Astrocyte (in vitro differentiated cells and primary cell): ENCODE measurements around the gene ASB6. TPM values are rescaled to one million over a fixed set of nuclear protein-coding genes. Genes with fewer than 3 reads are reported as not detected.

ENCODE experiments used
- DNase-seq: peaks from one replicate; pipeline ENCODE4 v3.0.0-alpha.2; 2010; ENCODE audit warnings: low read depth
- FAIRE-seq: peaks from 2 replicates; lab custom pipeline; 2011; peaks lifted over from hg19 to GRCh38; lab: Jason Lieb, UNC
- H2AFZ ChIP-seq: 2 replicates; pipeline ENCODE4 v1.6.0; 2012; ENCODE audit warnings: low read depth, low read length, inconsistent platforms
- H3K27ac ChIP-seq: 2 replicates; pipeline ENCODE4 v1.5.1; 2011; ENCODE audit warnings: low read depth, low read length, inconsistent platforms
- H3K27me3 ChIP-seq: 2 replicates; pipeline ENCODE4 v1.6.0; 2011; ENCODE audit warnings: low read length, inconsistent platforms; ENCODE audit not compliant: insufficient read depth
- H3K36me3 ChIP-seq: 2 replicates; pipeline ENCODE4 v1.5.1; 2011; ENCODE audit warnings: low read length, inconsistent platforms; ENCODE audit not compliant: insufficient read depth
- H3K4me1 ChIP-seq: 2 replicates; pipeline ENCODE4 v1.5.1; 2011; ENCODE audit warnings: low read length, inconsistent platforms; ENCODE audit not compliant: insufficient read depth
- H3K4me2 ChIP-seq: 2 replicates; pipeline ENCODE4 v1.6.0; 2012; ENCODE audit warnings: low read length, inconsistent platforms
- H3K4me3 ChIP-seq: 2 replicates; pipeline ENCODE4 v1.5.1; 2011; ENCODE audit warnings: low read depth, mild to moderate bottlenecking, low read length, inconsistent platforms; ENCODE audit not compliant: insufficient read depth
- H3K79me2 ChIP-seq: 2 replicates; pipeline ENCODE4 v1.6.0; 2012; ENCODE audit warnings: mild to moderate bottlenecking, low read length, inconsistent platforms; ENCODE audit not compliant: insufficient read depth
- H3K9ac ChIP-seq: 2 replicates; pipeline ENCODE4 v1.6.0; 2012; ENCODE audit warnings: mild to moderate bottlenecking, low read length, inconsistent platforms
- H3K9me3 ChIP-seq: 2 replicates; pipeline ENCODE4 v1.5.1; 2012; ENCODE audit warnings: low read depth, mild to moderate bottlenecking, low read length, inconsistent platforms; ENCODE audit not compliant: insufficient read depth
- H4K20me1 ChIP-seq: 2 replicates; pipeline ENCODE4 v1.6.0; 2012; ENCODE audit warnings: low read length, inconsistent platforms; ENCODE audit not compliant: insufficient read depth
- H3K27ac Mint-ChIP-seq: one replicate; pipeline ENCODE4 v1.8.0; 2021; ENCODE audit warnings: mild to moderate bottlenecking, mixed read lengths; ENCODE audit not compliant: unreplicated experiment
- H3K27me3 Mint-ChIP-seq: one replicate; pipeline ENCODE4 v1.8.0; 2021; ENCODE audit warnings: low read depth, mixed read lengths; ENCODE audit not compliant: unreplicated experiment
- H3K36me3 Mint-ChIP-seq: one replicate; pipeline ENCODE4 v1.8.0; 2021; ENCODE audit warnings: low read depth, mixed read lengths; ENCODE audit not compliant: unreplicated experiment
- H3K4me1 Mint-ChIP-seq: one replicate; pipeline ENCODE4 v1.8.0; 2021; ENCODE audit warnings: low read depth, mixed read lengths; ENCODE audit not compliant: unreplicated experiment
- H3K4me3 Mint-ChIP-seq: one replicate; pipeline ENCODE4 v1.8.0; 2021; ENCODE audit warnings: mild to moderate bottlenecking, moderate library complexity, mixed read lengths; ENCODE audit not compliant: unreplicated experiment
- H3K9me3 Mint-ChIP-seq: one replicate; pipeline ENCODE4 v1.8.0; 2021; ENCODE audit warnings: mild to moderate bottlenecking, mixed read lengths; ENCODE audit not compliant: unreplicated experiment
- EZH2 ChIP-seq: IDR thresholded peaks from 2 replicates; pipeline ENCODE4 v1.6.1; 2012; ENCODE audit warnings: mild to moderate bottlenecking, low read length, inconsistent platforms; ENCODE audit not compliant: insufficient read depth
- total RNA-seq: library from RNA; stranded (reverse); gene quantifications from 2 replicates; pipeline ENCODE4 v1.2.1, GENCODE V29; 2021
- TF ChIP-seq, protein P1 (sequence below): IDR thresholded peaks from 2 replicates; pipeline ENCODE4 v1.5.1; 2011; ENCODE audit warnings: low read depth, mild to moderate bottlenecking, inconsistent platforms, low read length, moderate library complexity; ENCODE audit not compliant: insufficient read depth

Gene ASB6
- total RNA-seq, 1 donor from 2014 or later: 24.3 TPM

DNA sequence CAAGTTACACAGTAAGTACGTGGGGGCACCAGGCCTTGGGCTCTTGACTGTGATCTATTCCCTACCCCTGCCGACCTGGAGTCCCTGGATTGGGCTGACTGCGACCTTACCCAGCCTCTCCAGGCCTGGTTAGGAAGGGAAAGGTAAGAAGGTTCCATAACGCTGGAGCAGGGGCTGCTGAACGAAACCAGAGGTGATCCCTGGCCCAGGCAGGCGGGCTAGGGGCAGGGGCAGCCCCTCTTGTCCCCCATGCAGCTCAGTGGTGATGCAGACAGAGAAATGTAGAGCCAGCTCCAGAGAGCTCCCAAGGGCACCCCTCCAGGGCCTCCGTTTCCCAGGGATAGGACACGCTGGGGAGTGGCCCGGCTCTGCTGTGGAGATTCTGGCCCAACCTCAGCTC, 37.6 kb upstream of the ASB6 start:
- Histone ChIP-seq H3K9ac (no peak overlapping the region), H3K4me2 (no peak overlapping the region), H3K9me3 (no peaks in the 10 kb centered on the region), H4K20me1 (no peaks in the 10 kb centered on the region), H3K4me1 (no peaks in the 10 kb centered on the region), H3K79me2 (no peaks in the 10 kb centered on the region), H3K27ac (no peak overlapping the region), H3K27me3 (peaks cover 33% of the 10 kb centered on the region), H3K4me3 (no peak overlapping the region), H3K36me3 (no peaks in the 10 kb centered on the region), H2AFZ (no peak overlapping the region)
- no peaks in the 10 kb centered on the region for H3K9me3 Mint-ChIP-seq
- no peak overlapping the region for H3K27ac Mint-ChIP-seq
- H3K36me3 Mint-ChIP-seq: no peaks in the 10 kb centered on the region
- DNase-seq (no peak), FAIRE-seq (no peak)
- H3K4me1 Mint-ChIP-seq: no peaks in the 10 kb centered on the region
- no peak overlapping the region for H3K4me3 Mint-ChIP-seq
- no peak for TF ChIP-seq EZH2
- TF ChIP-seq, protein P1, sequence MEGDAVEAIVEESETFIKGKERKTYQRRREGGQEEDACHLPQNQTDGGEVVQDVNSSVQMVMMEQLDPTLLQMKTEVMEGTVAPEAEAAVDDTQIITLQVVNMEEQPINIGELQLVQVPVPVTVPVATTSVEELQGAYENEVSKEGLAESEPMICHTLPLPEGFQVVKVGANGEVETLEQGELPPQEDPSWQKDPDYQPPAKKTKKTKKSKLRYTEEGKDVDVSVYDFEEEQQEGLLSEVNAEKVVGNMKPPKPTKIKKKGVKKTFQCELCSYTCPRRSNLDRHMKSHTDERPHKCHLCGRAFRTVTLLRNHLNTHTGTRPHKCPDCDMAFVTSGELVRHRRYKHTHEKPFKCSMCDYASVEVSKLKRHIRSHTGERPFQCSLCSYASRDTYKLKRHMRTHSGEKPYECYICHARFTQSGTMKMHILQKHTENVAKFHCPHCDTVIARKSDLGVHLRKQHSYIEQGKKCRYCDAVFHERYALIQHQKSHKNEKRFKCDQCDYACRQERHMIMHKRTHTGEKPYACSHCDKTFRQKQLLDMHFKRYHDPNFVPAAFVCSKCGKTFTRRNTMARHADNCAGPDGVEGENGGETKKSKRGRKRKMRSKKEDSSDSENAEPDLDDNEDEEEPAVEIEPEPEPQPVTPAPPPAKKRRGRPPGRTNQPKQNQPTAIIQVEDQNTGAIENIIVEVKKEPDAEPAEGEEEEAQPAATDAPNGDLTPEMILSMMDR: no peak
- H3K27me3 Mint-ChIP-seq: peaks cover 52% of the 10 kb centered on the region

GRCh38 chr9:129678844-129679243, 36.9 kb upstream of the ASB6 start:
- no peaks in the 10 kb centered on the region for H3K4me1 Mint-ChIP-seq

GRCh38 chr9:129677456-129677855, 35.5 kb upstream of the ASB6 start:
- Histone ChIP-seq H3K4me2 (no peak overlapping the region), H3K4me1 (no peaks in the 10 kb centered on the region), H3K27ac (no peak overlapping the region), H2AFZ (no peak overlapping the region), H3K79me2 (no peaks in the 10 kb centered on the region), H3K36me3 (no peaks in the 10 kb centered on the region), H3K27me3 (peaks cover 37% of the 10 kb centered on the region), H3K4me3 (no peak overlapping the region), H4K20me1 (no peaks in the 10 kb centered on the region), H3K9me3 (no peaks in the 10 kb centered on the region), H3K9ac (no peak overlapping the region)
- no peaks in the 10 kb centered on the region for H3K4me1 Mint-ChIP-seq
- H3K27ac Mint-ChIP-seq: no peak overlapping the region
- no peaks in the 10 kb centered on the region for H3K9me3 Mint-ChIP-seq
- no peak for TF ChIP-seq EZH2
- TF ChIP-seq, protein P1: no peak
- H3K4me3 Mint-ChIP-seq: no peak overlapping the region
- FAIRE-seq (no peak), DNase-seq (no peak)
- peaks cover 62% of the 10 kb centered on the region for H3K27me3 Mint-ChIP-seq
- no peaks in the 10 kb centered on the region for H3K36me3 Mint-ChIP-seq

More at GRCh38 chr9:129678844-129679243, 36.9 kb upstream of the ASB6 start:
- FAIRE-seq (no peak), DNase-seq (no peak)
- Histone ChIP-seq H3K9me3 (no peaks in the 10 kb centered on the region), H3K27me3 (peaks cover 33% of the 10 kb centered on the region), H3K27ac (no peak overlapping the region), H3K79me2 (no peaks in the 10 kb centered on the region), H3K4me1 (no peaks in the 10 kb centered on the region), H3K9ac (no peak overlapping the region), H3K4me3 (no peak overlapping the region), H3K36me3 (no peaks in the 10 kb centered on the region), H3K4me2 (no peak overlapping the region), H4K20me1 (no peaks in the 10 kb centered on the region), H2AFZ (no peak overlapping the region)
- Mint-ChIP-seq H3K36me3 (no peaks in the 10 kb centered on the region), H3K27me3 (peaks cover 58% of the 10 kb centered on the region), H3K9me3 (no peaks in the 10 kb centered on the region), H3K4me3 (no peak overlapping the region), H3K27ac (no peak overlapping the region)
- TF ChIP-seq, protein P1: no peak
- TF ChIP-seq EZH2: no peak
